ENCODE measurements around the gene GPRC5C. TPM values are rescaled to one million over a fixed set of nuclear protein-coding genes. Genes with fewer than 3 reads are reported as not detected.

The GPRC5C gene
- total RNA-seq, 1 experiment from 2014 or later = 83.2 TPM

DNA sequence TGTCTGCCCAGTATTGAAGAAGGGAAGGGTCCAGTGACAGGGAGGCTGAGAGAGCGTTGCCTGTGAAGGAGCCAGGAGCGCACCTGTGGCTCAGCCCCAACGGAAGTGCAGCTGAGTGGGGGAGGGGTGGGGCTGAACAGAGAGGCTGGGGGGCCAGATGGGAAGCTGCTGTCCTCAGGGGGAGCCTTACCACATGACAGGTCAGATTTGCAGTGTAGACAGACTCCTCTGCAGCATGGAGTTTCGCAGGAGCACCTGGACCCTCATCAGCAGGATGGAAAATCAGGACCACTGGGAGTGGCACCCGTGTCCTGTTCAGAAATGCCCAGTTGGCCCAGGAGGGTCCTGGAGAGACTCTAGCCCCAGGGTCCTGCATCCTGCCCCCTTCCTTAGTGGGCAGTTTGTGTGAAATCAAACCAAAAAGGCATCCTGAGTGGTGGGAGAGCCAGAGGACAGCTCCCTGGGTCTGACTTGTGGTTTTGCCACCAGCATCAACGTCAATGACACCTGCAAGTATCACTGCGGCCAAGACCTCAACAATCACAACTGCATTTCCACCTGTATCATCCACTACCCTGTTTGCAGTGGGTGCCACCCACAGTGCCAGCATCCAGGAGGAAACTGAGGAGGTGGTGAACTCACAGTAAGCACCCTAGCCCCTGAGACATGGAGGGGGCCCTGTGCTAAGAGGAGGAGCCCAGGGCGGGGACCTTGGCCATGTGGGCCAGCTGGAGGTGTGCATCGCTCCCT lies 42.3 kb downstream of the GPRC5C start:
- no peaks in the 10 kb centered on the region for H3K36me3 ChIP-seq (ENCODE audit: control insufficient read depth, insufficient read depth, low read length)
- no TSS peak for BruUV-seq (replicated peaks)
- H3K4me3 Mint-ChIP-seq (ENCODE audit: unreplicated experiment) = no peak overlapping the region
- POLR2A ChIA-PET = no interaction called here
- no peak overlapping the region for H3K27ac Mint-ChIP-seq (ENCODE audit: unreplicated experiment)
- H3K36me3 Mint-ChIP-seq (ENCODE audit: insufficient read depth, unreplicated experiment) = no peaks in the 10 kb centered on the region
- intact Hi-C loops (cut with micrococcal nuclease; ENCODE audit: unreplicated experiment) = no loop called here
- H3K27me3 ChIP-seq (replicated peaks; ENCODE audit: control insufficient read depth, insufficient read depth, low read length) = no peaks in the 10 kb centered on the region
- H3K4me1 Mint-ChIP-seq (ENCODE audit: low read depth, unreplicated experiment) = no peaks in the 10 kb centered on the region
- CTCF ChIA-PET = no interaction called here
- DNase-seq = no peak
- H3K9me3 ChIP-seq = peaks cover 16% of the 10 kb centered on the region
- peaks cover 6% of the 10 kb centered on the region for H3K9me3 Mint-ChIP-seq (ENCODE audit: unreplicated experiment)
- peaks cover 9% of the 10 kb centered on the region for H3K27me3 Mint-ChIP-seq (ENCODE audit: insufficient read depth, unreplicated experiment)
- H3K4me1 ChIP-seq = no peaks in the 10 kb centered on the region
- no peak overlapping the region for H3K4me3 ChIP-seq (ENCODE audit: low read depth, low read length)
- TF ChIP-seq, protein P1, sequence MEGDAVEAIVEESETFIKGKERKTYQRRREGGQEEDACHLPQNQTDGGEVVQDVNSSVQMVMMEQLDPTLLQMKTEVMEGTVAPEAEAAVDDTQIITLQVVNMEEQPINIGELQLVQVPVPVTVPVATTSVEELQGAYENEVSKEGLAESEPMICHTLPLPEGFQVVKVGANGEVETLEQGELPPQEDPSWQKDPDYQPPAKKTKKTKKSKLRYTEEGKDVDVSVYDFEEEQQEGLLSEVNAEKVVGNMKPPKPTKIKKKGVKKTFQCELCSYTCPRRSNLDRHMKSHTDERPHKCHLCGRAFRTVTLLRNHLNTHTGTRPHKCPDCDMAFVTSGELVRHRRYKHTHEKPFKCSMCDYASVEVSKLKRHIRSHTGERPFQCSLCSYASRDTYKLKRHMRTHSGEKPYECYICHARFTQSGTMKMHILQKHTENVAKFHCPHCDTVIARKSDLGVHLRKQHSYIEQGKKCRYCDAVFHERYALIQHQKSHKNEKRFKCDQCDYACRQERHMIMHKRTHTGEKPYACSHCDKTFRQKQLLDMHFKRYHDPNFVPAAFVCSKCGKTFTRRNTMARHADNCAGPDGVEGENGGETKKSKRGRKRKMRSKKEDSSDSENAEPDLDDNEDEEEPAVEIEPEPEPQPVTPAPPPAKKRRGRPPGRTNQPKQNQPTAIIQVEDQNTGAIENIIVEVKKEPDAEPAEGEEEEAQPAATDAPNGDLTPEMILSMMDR (IDR thresholded peaks at IDR 0.05; ENCODE audit: insufficient read depth in 1 of 2, low read depth in 1 of 2, low read length in 1 of 2, severe bottlenecking in 1 of 2, unreplicated experiment in 1 of 2) = no peak

DNA sequence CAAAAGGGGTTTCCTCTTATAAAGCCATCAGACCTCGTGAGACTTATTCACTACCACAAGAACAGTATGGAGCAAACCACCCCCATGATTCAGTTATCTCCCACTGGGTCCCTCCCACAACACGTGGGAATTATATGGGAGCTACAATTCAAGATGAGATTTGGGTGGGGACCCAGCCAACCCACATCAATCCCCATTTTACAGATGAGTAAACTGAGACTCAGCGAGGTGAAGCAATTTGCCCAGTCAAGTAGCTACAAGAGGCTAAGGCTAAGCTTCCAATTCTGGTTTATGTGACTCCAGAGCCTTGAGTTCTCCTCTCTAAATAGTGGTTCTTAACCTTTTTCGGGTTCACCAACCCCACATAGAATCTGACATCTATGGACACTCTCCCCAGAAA lies 43.3 kb downstream of the GPRC5C start:
- DNase-seq = no peak
- ChIA-PET CTCF (no interaction called here), POLR2A (no interaction called here)
- H3K9me3 Mint-ChIP-seq (ENCODE audit: unreplicated experiment) = peaks cover 6% of the 10 kb centered on the region
- no peaks in the 10 kb centered on the region for H3K4me1 ChIP-seq
- intact Hi-C loops (cut with micrococcal nuclease; ENCODE audit: unreplicated experiment) = no loop called here
- TF ChIP-seq, protein P1 (IDR thresholded peaks at IDR 0.05; ENCODE audit: insufficient read depth in 1 of 2, low read depth in 1 of 2, low read length in 1 of 2, severe bottlenecking in 1 of 2, unreplicated experiment in 1 of 2) = no peak
- no peak overlapping the region for H3K4me3 ChIP-seq (ENCODE audit: low read depth, low read length)
- H3K4me1 Mint-ChIP-seq (ENCODE audit: low read depth, unreplicated experiment) = no peaks in the 10 kb centered on the region
- H3K4me3 Mint-ChIP-seq (ENCODE audit: unreplicated experiment) = no peak overlapping the region
- no peaks in the 10 kb centered on the region for H3K36me3 Mint-ChIP-seq (ENCODE audit: insufficient read depth, unreplicated experiment)
- H3K36me3 ChIP-seq (ENCODE audit: control insufficient read depth, insufficient read depth, low read length) = no peaks in the 10 kb centered on the region
- peaks cover 12% of the 10 kb centered on the region for H3K27me3 Mint-ChIP-seq (ENCODE audit: insufficient read depth, unreplicated experiment)
- no peak overlapping the region for H3K27ac Mint-ChIP-seq (ENCODE audit: unreplicated experiment)
- BruUV-seq (replicated peaks) = no TSS peak
- no peaks in the 10 kb centered on the region for H3K27me3 ChIP-seq (replicated peaks; ENCODE audit: control insufficient read depth, insufficient read depth, low read length)
- peaks cover 16% of the 10 kb centered on the region for H3K9me3 ChIP-seq

DNA sequence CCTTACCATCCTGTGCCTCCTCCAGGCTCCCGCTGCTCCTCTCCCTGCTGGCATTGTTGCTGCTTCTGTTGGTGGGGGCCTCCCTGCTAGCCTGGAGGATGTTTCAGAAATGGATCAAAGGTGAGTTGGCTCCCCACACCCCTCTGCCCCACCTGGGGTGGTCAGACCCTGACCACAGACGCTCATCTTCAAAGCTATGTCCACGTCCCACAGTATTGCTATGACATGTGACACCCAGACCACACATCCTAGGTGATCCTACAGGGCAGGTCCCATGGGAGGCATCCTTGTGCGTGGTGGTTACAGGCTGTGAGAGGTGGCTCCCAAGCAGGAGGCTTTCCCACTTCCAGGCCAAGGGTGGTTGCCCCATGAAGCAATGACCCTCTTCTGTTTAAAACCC lies 45.5 kb downstream of the GPRC5C start:
- TF ChIP-seq, protein P1 (IDR thresholded peaks at IDR 0.05; ENCODE audit: insufficient read depth in 1 of 2, low read depth in 1 of 2, low read length in 1 of 2, severe bottlenecking in 1 of 2, unreplicated experiment in 1 of 2) = no peak
- peaks cover 16% of the 10 kb centered on the region for H3K9me3 ChIP-seq
- H3K36me3 ChIP-seq (ENCODE audit: control insufficient read depth, insufficient read depth, low read length) = no peaks in the 10 kb centered on the region
- intact Hi-C loops (cut with micrococcal nuclease; ENCODE audit: unreplicated experiment) = no loop called here
- no peaks in the 10 kb centered on the region for H3K27me3 ChIP-seq (replicated peaks; ENCODE audit: control insufficient read depth, insufficient read depth, low read length)
- BruUV-seq (replicated peaks) = no TSS peak
- H3K4me1 ChIP-seq = no peaks in the 10 kb centered on the region
- peaks cover 6% of the 10 kb centered on the region for H3K9me3 Mint-ChIP-seq (ENCODE audit: unreplicated experiment)
- POLR2A ChIA-PET = no interaction called here
- no peak for DNase-seq
- CTCF ChIA-PET = no interaction called here
- no peaks in the 10 kb centered on the region for H3K36me3 Mint-ChIP-seq (ENCODE audit: insufficient read depth, unreplicated experiment)
- H3K4me3 ChIP-seq (ENCODE audit: low read depth, low read length) = no peak overlapping the region
- no peak overlapping the region for H3K4me3 Mint-ChIP-seq (ENCODE audit: unreplicated experiment)
- no peak overlapping the region for H3K27ac Mint-ChIP-seq (ENCODE audit: unreplicated experiment)
- H3K27me3 Mint-ChIP-seq (ENCODE audit: insufficient read depth, unreplicated experiment) = peaks cover 23% of the 10 kb centered on the region
- H3K4me1 Mint-ChIP-seq (ENCODE audit: low read depth, unreplicated experiment) = no peaks in the 10 kb centered on the region

All from Caco-2 (cell line).